PFSK-1 (cell line): ENCODE measurements around the gene MPPE1.

ENCODE experiments used
- POLR2AphosphoS5 ChIP-seq: IDR thresholded peaks from 2 replicates; pipeline ENCODE4 v1.6.1; 2012; ENCODE audit warnings: low read depth, mild to moderate bottlenecking, control low read depth, low read length, moderate library complexity
- SIN3A ChIP-seq: IDR thresholded peaks from 2 replicates; pipeline ENCODE4 v1.6.1; 2012; ENCODE audit warnings: mild to moderate bottlenecking, low read length, moderate library complexity, borderline replicate concordance; ENCODE audit not compliant: insufficient read depth

DNA sequence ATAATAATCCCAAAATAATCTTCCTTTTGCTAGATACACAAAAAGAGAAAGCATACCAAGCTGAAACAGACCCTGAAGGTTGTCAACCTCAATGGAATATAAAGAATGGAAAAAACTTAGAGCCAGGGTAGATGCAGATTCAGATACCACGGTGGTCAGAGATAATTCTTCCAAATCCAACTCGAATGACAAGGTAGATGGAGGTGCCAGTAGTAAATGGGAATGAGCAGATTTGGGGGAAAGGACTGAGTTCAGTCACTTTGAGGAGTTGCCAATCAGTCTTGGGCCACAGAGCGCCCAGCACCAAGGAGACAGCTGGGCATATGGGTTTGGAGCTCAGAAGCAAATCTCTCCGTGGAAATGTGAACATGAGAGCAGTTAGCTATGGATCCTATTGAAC, 60.3 kb downstream of the MPPE1 start:
- TF ChIP-seq POLR2AphosphoS5 (no peak), SIN3A (no peak)
